BE2C (cell line): ENCODE results near the gene WDR76.

Source experiments
- DNase-seq: peaks from one replicate; pipeline ENCODE4 v3.0.0-alpha.2; 2020
- H3K27me3 ChIP-seq: fragments of 250-450 bp; sonication (Bioruptor Pico); 2 replicates; pipeline ENCODE4 v1.5.1; 2020; ENCODE audit warnings: mild to moderate bottlenecking
- H3K36me3 ChIP-seq: fragments of 250-450 bp; sonication (Bioruptor Pico); 2 replicates; pipeline ENCODE4 v1.5.1; 2020; ENCODE audit warnings: mild to moderate bottlenecking
- H3K4me1 ChIP-seq: fragments of 250-450 bp; sonication (Bioruptor Pico); 2 replicates; pipeline ENCODE4 v1.5.1; 2020
- H3K4me3 ChIP-seq: 2 replicates; pipeline ENCODE4 v1.5.1; 2011; ENCODE audit warnings: low read depth, low read length
- H3K9me3 ChIP-seq: fragments of 250-450 bp; sonication (Bioruptor Pico); 2 replicates; pipeline ENCODE4 v1.5.1; 2020
- TF ChIP-seq, protein P1 (sequence below): IDR thresholded peaks from 2 replicates; pipeline ENCODE4 v1.5.1; 2012; ENCODE audit warnings: mild to moderate bottlenecking, low read depth, low read length

Gene WDR76

DNA sequence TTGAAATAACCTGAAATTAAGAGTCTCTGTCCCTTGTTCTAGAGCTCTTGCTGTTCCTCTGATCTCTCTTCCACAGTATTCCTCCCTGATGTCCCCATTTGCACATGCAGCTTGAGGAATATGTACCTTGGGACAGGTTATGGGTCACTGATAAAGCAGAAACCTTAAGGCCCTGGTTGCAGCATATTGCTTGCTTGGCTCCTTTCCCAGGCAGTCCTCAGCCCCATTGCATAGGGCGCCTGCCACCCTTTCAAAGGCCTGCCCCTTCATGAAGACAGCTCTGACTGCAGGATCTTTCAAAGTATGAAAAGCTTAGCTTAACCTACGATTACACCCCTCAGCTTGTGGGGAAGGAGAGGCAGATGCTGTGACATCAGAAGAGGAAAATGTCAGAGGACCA is 51.6 kb downstream of the WDR76 start:
- peaks cover 31% of the 10 kb centered on the region for H3K36me3 ChIP-seq
- H3K9me3 ChIP-seq, result 0 out of 2 replicates have a peak, but pooled peaks cover 3% of the 10 kb centered on the region
- no peaks in the 10 kb centered on the region for H3K27me3 ChIP-seq
- TF ChIP-seq, protein P1, sequence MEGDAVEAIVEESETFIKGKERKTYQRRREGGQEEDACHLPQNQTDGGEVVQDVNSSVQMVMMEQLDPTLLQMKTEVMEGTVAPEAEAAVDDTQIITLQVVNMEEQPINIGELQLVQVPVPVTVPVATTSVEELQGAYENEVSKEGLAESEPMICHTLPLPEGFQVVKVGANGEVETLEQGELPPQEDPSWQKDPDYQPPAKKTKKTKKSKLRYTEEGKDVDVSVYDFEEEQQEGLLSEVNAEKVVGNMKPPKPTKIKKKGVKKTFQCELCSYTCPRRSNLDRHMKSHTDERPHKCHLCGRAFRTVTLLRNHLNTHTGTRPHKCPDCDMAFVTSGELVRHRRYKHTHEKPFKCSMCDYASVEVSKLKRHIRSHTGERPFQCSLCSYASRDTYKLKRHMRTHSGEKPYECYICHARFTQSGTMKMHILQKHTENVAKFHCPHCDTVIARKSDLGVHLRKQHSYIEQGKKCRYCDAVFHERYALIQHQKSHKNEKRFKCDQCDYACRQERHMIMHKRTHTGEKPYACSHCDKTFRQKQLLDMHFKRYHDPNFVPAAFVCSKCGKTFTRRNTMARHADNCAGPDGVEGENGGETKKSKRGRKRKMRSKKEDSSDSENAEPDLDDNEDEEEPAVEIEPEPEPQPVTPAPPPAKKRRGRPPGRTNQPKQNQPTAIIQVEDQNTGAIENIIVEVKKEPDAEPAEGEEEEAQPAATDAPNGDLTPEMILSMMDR, result no peak
- H3K4me1 ChIP-seq, result peaks cover 4% of the 10 kb centered on the region
- no peak for DNase-seq
- H3K4me3 ChIP-seq, result no peak overlapping the region

GRCh38 chr15:43879386-43880355 is 52.9 kb downstream of the WDR76 start:
- peaks cover 24% of the 10 kb centered on the region for H3K36me3 ChIP-seq

GRCh38 chr15:43880406-43881194 is 53.8 kb downstream of the WDR76 start:
- no peak for DNase-seq
- Histone ChIP-seq H3K4me3 (no peak overlapping the region), H3K9me3 (0 out of 2 replicates have a peak, but pooled peaks cover 3% of the 10 kb centered on the region), H3K27me3 (no peaks in the 10 kb centered on the region), H3K4me1 (peaks cover 4% of the 10 kb centered on the region), H3K36me3 (peaks cover 21% of the 10 kb centered on the region)
- TF ChIP-seq, protein P1, result no peak

More at GRCh38 chr15:43879386-43880355, 52.9 kb downstream of the WDR76 start:
- H3K27me3 ChIP-seq, result no peaks in the 10 kb centered on the region
- H3K4me3 ChIP-seq, result no peak overlapping the region
- peaks cover 4% of the 10 kb centered on the region for H3K4me1 ChIP-seq
- TF ChIP-seq, protein P1, result no peak
- DNase-seq, result no peak
- H3K9me3 ChIP-seq, result 0 out of 2 replicates have a peak, but pooled peaks cover 3% of the 10 kb centered on the region

DNA sequence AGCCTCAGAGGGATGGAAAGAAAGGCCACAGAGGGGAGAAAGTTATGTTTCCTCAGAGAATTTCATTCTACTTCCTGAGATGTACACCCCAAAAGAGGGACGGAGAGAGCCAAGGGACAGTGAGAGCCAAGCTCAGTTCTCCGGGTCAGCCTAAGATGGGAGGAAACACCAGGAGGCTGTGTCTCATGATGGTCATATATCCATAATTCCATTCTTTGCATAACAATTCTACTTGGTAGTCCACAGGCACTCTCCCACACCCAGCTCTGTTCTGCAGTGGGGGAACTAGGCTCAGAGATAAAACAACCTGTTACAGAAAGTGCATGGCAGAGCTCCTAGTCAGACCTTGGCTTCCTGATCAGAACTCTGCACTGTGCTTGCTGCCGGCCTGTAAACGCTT is 54.4 kb downstream of the WDR76 start:
- no peak for DNase-seq
- TF ChIP-seq, protein P1, result no peak
- H3K4me1 ChIP-seq, result peaks cover 4% of the 10 kb centered on the region
- peaks cover 21% of the 10 kb centered on the region for H3K36me3 ChIP-seq
- H3K9me3 ChIP-seq, result 0 out of 2 replicates have a peak, but pooled peaks cover 3% of the 10 kb centered on the region
- H3K4me3 ChIP-seq, result no peak overlapping the region
- H3K27me3 ChIP-seq, result no peaks in the 10 kb centered on the region

- Histone ChIP-seq H3K9me3 (0 out of 2 replicates have a peak, but pooled peaks cover 3% of the 10 kb centered on the region), H3K36me3 (peaks cover 21% of the 10 kb centered on the region), H3K4me1 (peaks cover 4% of the 10 kb centered on the region), H3K27me3 (no peaks in the 10 kb centered on the region), H3K4me3 (no peak overlapping the region)
- DNase-seq, result no peak
- TF ChIP-seq, protein P1, result peak; percentile 74
Observed at GRCh38 chr15:43881944-43882343, 55.1 kb downstream of the WDR76 start.
